Activated CD4-positive, alpha-beta T cell treated with anti-CD3 and anti-CD28 coated beads, Interleukin-2, amount 10 ng/mL, durations not matched to agents 7 days and 5 days (primary cell): ENCODE measurements around the gene LACTBL1. TPM values are rescaled to one million over a fixed set of nuclear protein-coding genes. Genes with fewer than 3 reads are reported as not detected.

ENCODE experiments used
- CTCF ChIA-PET: fragments of 350-600 bp; sonication (Branson Sonifier 250); formaldehyde crosslinking; loops from one replicate; lab custom pipeline; 2021; ENCODE audit warnings: antibody characterized with exemption; lab: Charles Lee
- POLR2A ChIA-PET: fragments of 350-600 bp; sonication (Branson Sonifier 250); formaldehyde crosslinking; loops from one replicate; lab custom pipeline; 2021; ENCODE audit warnings: antibody characterized with exemption; lab: Charles Lee
- DNase-seq: peaks from one replicate; pipeline ENCODE4 v3.0.0-alpha.2; 2020
- H3K27ac Mint-ChIP-seq: one replicate; pipeline ENCODE4 v1.8.0; 2021; ENCODE audit warnings: mild to moderate bottlenecking, moderate library complexity, mixed read lengths
- H3K27me3 Mint-ChIP-seq: one replicate; pipeline ENCODE4 v1.8.0; 2021; ENCODE audit warnings: mixed read lengths
- H3K36me3 Mint-ChIP-seq: one replicate; pipeline ENCODE4 v1.8.0; 2021; ENCODE audit warnings: low read depth, mixed read lengths
- H3K4me1 Mint-ChIP-seq: one replicate; pipeline ENCODE4 v1.8.0; 2021; ENCODE audit warnings: mixed read lengths
- H3K4me3 Mint-ChIP-seq: one replicate; pipeline ENCODE4 v1.8.0; 2021; ENCODE audit warnings: mild to moderate bottlenecking, moderate library complexity, mixed read lengths
- H3K9me3 Mint-ChIP-seq: one replicate; pipeline ENCODE4 v1.8.0; 2021; ENCODE audit warnings: mixed read lengths
- total RNA-seq, 2 experiments: library from RNA; stranded (reverse); gene quantifications; one replicate each; pipeline ENCODE4 v1.2.3, GENCODE V29; 2021

Gene LACTBL1
- total RNA-seq, 2 experiments from 2014 or later = not detected

DNA sequence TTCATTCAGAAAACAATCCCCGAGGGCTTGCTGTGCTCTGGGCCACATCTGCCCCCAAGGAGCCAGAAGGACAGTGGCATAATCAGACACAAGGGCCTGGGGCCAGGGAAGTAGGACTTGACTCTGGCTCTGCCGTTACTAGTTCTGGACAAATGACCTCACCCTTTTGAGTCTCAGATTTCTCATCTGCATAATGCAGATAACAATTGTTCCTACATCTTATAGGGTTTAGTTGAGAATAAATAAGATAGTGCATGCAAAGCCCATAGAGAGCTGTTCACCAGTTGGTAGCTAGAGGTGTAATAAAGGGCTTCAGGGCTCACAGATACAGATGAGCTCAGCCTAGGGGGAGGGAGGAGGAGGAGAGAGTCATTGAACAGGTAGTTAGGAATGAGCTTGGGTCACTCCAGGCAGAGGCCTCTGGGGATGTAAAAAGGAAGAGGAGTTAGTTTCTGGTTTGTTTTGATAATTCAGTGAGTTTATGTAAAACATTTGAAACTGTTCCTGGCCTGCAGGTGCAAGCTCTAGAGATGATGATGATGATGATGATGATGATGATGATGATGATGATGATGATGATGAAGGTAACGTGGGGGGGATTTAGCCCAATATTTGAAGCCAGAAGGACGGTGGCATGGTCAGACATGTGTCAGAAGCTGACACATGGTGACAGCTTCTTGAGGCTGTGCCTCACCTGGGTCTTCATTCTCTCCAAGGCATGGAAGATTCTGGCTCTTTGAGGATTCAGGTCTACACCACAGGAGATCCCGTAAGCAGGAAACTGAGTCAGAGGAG, 858 bp downstream of the LACTBL1 start:
- H3K27me3 Mint-ChIP-seq = peaks cover 49% of the 10 kb centered on the region
- no peaks in the 10 kb centered on the region for H3K4me1 Mint-ChIP-seq
- CTCF ChIA-PET = no interaction called here
- POLR2A ChIA-PET = interaction anchor here (0.6 kb wide), 1 partner anchor 19 kb away, joined by 3 read pairs; no protein-coding TSS in a partner anchor
- no peaks in the 10 kb centered on the region for H3K36me3 Mint-ChIP-seq
- H3K4me3 Mint-ChIP-seq = no peak overlapping the region
- DNase-seq = no peak
- H3K27ac Mint-ChIP-seq = no peak overlapping the region
- H3K9me3 Mint-ChIP-seq = peaks cover under 1% of the 10 kb centered on the region

DNA sequence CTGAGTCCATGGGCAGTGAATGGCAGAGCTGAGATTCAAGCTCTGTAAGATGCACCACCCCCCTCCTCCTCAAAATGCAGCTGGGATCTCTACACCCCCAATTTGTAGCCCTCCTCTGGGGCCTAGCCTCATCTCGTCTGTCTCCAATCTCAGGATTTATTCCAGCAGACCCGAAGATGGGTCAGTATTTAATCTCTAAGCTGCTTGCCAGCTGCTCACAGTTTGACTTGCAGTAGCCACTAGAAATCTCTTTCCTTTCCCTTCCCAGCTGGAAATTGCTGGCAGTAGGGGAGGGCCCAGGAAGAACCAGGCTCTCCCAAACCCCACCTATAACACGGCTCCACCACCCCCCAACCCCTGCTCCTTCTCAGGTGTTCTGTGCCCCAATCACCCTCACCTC, 1.5 kb downstream of the LACTBL1 start:
- ChIA-PET POLR2A (interaction anchor here (0.6 kb wide), 1 partner anchor 18 kb away, joined by 3 read pairs; no protein-coding TSS in a partner anchor), CTCF (no interaction called here)
- DNase-seq = no peak
- H3K4me1 Mint-ChIP-seq = no peaks in the 10 kb centered on the region
- H3K27me3 Mint-ChIP-seq = peaks cover 51% of the 10 kb centered on the region
- H3K4me3 Mint-ChIP-seq = no peak overlapping the region
- peaks cover 7% of the 10 kb centered on the region for H3K9me3 Mint-ChIP-seq
- no peak overlapping the region for H3K27ac Mint-ChIP-seq
- H3K36me3 Mint-ChIP-seq = peaks cover 2% of the 10 kb centered on the region

DNA sequence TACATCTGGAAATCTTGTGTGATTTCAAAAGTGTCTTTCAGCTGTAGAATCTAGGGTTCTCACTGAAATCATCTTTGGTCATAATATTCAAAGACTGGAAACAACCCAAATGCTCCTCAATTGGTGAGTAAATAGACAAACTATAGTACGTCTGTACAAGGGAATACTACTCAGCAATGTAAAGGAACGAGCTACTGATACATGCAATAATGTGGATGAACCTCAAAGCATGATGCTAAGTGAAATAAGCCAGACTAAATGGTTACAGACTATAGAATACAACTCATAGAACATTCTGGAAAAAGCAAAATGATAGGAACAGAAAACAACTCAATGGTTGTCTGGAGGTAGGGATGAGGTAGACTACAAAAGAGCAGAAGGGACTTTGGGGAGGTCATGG, 2.6 kb downstream of the LACTBL1 start:
- ChIA-PET POLR2A (no interaction called here), CTCF (interaction anchor here (0.6 to 1.2 kb wide), 2 partner anchors 13 to 206 kb away, joined by 3 read pairs; no protein-coding TSS in a partner anchor)
- no peak overlapping the region for H3K27ac Mint-ChIP-seq
- DNase-seq = no peak
- H3K4me1 Mint-ChIP-seq = no peaks in the 10 kb centered on the region
- H3K4me3 Mint-ChIP-seq = no peak overlapping the region
- peaks cover 53% of the 10 kb centered on the region for H3K27me3 Mint-ChIP-seq
- peaks cover 10% of the 10 kb centered on the region for H3K9me3 Mint-ChIP-seq
- H3K36me3 Mint-ChIP-seq = peaks cover 2% of the 10 kb centered on the region

DNA sequence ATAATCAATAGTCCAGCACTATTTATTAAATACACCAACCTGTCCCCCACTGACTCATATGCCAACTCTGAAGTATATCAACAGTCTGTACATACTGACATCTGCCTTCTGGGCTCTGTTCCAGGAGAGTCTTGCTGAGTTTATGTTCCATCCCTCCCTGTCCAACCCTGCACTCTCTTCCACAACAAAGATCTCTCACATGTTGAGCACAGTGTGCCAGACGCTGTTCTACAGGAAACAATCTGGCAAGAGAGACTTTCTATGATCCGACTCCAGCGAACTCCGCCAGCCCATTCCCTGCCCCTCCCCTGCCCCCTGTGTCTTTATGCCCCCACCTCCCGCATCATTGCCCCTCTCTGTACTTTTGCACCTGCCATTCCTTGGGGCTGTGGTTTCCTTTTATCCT, 3.4 kb downstream of the LACTBL1 start:
- peaks cover 2% of the 10 kb centered on the region for H3K36me3 Mint-ChIP-seq
- ChIA-PET CTCF (interaction anchor here (1.2 kb wide), 1 partner anchor 14 kb away, joined by 3 read pairs; no protein-coding TSS in a partner anchor), POLR2A (no interaction called here)
- peaks cover 50% of the 10 kb centered on the region for H3K27me3 Mint-ChIP-seq
- no peak overlapping the region for H3K27ac Mint-ChIP-seq
- no peaks in the 10 kb centered on the region for H3K4me1 Mint-ChIP-seq
- DNase-seq = no peak
- H3K4me3 Mint-ChIP-seq = no peak overlapping the region
- H3K9me3 Mint-ChIP-seq = peaks cover 10% of the 10 kb centered on the region

DNA sequence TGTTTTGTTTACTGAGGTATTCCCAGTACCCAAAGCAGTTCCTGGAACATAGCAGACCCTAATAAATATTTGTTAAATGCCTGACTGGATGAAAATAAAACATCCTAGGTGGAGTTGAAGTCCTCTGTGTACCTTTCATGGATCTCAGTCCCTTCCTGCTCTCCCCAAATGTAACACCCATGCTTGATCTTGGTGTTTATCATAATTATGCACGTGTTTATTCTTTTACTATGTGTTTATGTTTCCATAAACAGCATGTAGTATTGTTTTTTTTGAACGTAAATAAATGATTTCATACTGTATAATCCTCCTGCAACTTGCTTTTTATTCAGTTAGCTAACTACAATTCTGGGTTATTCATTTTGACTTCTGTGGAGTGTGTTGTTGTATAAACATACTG, 4.8 kb downstream of the LACTBL1 start:
- CTCF ChIA-PET = interaction anchor here (0.5 kb wide), 1 partner anchor 128 kb away, joined by 3 read pairs; no protein-coding TSS in a partner anchor
- DNase-seq = no peak
- POLR2A ChIA-PET = no interaction called here
- no peak overlapping the region for H3K27ac Mint-ChIP-seq
- no peaks in the 10 kb centered on the region for H3K4me1 Mint-ChIP-seq
- peaks cover 46% of the 10 kb centered on the region for H3K27me3 Mint-ChIP-seq
- peaks cover 10% of the 10 kb centered on the region for H3K9me3 Mint-ChIP-seq
- no peak overlapping the region for H3K4me3 Mint-ChIP-seq
- peaks cover 2% of the 10 kb centered on the region for H3K36me3 Mint-ChIP-seq

DNA sequence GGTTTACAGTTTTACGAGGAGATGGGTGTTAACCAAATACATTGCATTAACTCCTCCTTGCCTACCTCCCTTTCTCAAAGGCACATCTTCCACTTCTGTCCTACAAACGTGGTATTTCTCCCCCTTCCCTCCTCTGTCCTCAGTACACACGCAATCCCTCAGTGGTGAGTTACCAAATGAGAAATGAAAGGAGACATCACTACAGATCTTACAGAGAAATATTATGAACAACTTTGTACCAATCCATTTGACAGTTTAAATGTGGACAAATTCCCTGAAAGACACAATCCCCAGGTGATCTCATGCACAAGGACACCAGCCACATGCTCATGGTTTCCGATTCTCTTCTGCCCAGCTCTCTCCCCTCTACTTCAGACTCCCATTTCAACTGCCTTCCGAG, 6.4 kb downstream of the LACTBL1 start:
- no peak overlapping the region for H3K27ac Mint-ChIP-seq
- no peak for DNase-seq
- peaks cover 2% of the 10 kb centered on the region for H3K36me3 Mint-ChIP-seq
- CTCF ChIA-PET = no interaction called here
- H3K4me3 Mint-ChIP-seq = no peak overlapping the region
- POLR2A ChIA-PET = no interaction called here
- no peaks in the 10 kb centered on the region for H3K4me1 Mint-ChIP-seq
- H3K27me3 Mint-ChIP-seq = peaks cover 37% of the 10 kb centered on the region
- peaks cover 10% of the 10 kb centered on the region for H3K9me3 Mint-ChIP-seq

DNA sequence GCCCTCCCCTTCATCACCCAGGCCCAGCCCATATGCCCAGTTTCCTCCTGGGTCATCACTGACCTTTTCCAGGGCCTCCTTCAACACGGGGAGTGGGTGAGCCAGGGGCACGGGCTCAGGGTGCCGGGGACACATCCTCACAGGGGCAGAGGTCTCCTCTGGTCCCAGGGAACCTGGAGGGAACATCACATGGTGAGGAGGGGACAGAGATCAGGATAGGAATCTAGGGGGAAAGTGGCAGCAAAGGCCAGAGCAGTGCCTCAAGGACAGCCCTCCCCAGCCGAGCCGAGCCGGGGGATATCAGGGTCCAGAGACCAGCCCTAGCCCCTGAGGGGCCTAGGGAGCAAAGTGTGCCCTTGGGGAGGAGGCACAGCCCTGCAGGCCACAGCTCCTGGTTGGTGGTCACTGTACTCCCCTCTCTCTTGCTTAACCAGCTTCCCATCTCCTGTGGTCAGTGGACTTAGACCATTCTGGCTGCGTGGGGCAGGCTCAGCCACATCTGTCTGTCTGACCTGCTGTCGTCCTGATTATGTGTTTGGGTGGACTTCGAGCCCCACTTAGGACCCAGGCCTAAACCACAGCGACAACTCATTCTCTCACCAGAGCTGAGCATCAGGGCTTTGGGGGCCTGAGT, 9.5 kb downstream of the LACTBL1 start:
- H3K27ac Mint-ChIP-seq = no peak overlapping the region
- ChIA-PET CTCF (interaction anchor here (1.1 kb wide), 2 partner anchors 219 to 381 kb away, joined by 3 to 4 read pairs; partner anchors contain the start of gene HNRNPR), POLR2A (no interaction called here)
- H3K27me3 Mint-ChIP-seq = peaks cover 13% of the 10 kb centered on the region
- no peaks in the 10 kb centered on the region for H3K4me1 Mint-ChIP-seq
- H3K36me3 Mint-ChIP-seq = peaks cover 2% of the 10 kb centered on the region
- peaks cover 10% of the 10 kb centered on the region for H3K9me3 Mint-ChIP-seq
- no peak for DNase-seq
- H3K4me3 Mint-ChIP-seq = no peak overlapping the region

DNA sequence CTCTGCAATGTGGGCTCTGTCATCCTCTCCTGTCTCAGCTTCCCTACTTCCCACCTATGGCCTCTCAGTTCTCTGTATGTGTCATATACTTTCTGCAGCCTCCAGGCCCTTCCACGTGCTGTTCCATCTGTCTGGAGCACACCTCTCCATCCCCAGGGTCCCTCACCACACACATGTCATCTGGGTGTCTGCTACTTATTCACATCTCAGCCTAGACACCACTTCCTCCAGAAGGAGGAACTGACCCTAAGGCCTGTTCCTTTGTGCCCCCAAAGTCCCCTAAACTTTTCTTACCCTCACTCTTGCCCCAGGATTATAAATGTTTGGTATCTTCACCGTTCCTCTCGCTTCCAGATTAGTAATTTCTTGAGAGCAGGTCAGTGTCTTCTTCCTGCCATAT, 10.1 kb downstream of the LACTBL1 start:
- DNase-seq = no peak
- H3K27ac Mint-ChIP-seq = no peak overlapping the region
- ChIA-PET POLR2A (no interaction called here), CTCF (no interaction called here)
- no peak overlapping the region for H3K4me3 Mint-ChIP-seq
- H3K4me1 Mint-ChIP-seq = no peaks in the 10 kb centered on the region
- H3K36me3 Mint-ChIP-seq = peaks cover 2% of the 10 kb centered on the region
- H3K9me3 Mint-ChIP-seq = peaks cover 10% of the 10 kb centered on the region
- H3K27me3 Mint-ChIP-seq = peaks cover 9% of the 10 kb centered on the region

DNA sequence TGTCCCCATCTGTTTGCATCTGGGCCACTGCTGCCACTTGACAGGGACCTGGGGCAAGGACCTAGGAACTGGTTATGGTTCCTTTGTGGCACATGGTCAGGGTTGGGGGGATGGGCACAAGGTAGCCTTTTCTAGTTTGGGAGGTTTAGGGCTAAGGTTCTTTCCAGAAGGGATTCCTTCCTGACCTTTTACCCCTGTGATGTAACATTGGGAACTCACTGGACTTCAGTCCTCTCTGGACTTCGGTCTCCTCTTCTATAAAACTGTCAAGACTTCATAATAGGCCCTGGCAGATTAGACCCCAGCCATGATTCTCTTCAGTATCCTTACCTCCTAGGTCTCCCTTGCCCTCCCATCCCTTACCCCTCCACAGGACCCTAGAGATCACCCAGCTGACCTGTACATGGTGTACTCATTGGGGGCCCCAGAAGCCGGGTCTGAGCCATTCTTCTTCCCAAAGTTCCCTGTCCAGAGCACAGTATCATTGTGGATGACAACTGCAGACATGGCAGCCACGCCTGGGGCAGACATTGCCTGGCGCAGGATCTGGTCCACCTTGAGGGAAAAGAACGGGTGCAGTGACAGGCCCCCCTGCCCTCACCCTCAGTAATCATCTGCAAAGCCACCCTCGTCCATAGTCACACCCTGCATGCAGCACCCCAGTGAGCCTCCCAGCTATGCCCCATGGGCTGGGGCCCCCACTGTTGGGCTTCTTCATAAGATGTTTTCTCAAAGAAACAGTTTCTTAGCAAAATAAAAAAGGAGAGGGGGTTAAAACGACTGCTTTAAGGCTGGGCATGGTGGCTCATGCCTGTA, 12.9 kb downstream of the LACTBL1 start:
- ChIA-PET POLR2A (no interaction called here), CTCF (no interaction called here)
- Mint-ChIP-seq H3K4me3 (no peak overlapping the region), H3K9me3 (no peaks in the 10 kb centered on the region), H3K4me1 (no peaks in the 10 kb centered on the region), H3K36me3 (no peaks in the 10 kb centered on the region), H3K27me3 (peaks cover 9% of the 10 kb centered on the region), H3K27ac (no peak overlapping the region)
- DNase-seq = no peak

DNA sequence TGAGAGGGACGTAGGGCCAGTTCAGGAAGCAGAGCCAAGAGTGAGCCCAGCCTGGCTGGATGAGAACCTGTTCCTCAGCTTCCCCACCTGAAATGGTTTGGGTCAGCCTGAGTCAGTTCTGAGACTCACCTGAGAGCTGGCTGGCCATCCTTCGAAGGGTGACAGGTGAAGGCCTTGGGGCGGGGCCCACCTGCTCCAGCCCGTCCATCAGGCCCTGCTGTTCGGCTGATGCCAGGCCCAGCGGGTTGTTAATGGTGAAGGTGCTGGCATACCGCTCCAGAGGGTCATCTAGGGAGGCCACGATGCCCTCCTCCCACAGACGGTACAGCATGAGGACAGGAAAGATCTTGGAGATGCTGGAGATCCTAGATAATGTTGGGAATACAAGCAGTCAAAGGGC, 14.1 kb downstream of the LACTBL1 start:
- CTCF ChIA-PET = no interaction called here
- POLR2A ChIA-PET = interaction anchor here (0.7 kb wide), 1 partner anchor 63 kb away, joined by 6 read pairs; no protein-coding TSS in a partner anchor
- Mint-ChIP-seq H3K4me3 (no peak overlapping the region), H3K27me3 (peaks cover 21% of the 10 kb centered on the region), H3K4me1 (no peaks in the 10 kb centered on the region), H3K27ac (no peak overlapping the region), H3K36me3 (no peaks in the 10 kb centered on the region), H3K9me3 (no peaks in the 10 kb centered on the region)
- no peak for DNase-seq

DNA sequence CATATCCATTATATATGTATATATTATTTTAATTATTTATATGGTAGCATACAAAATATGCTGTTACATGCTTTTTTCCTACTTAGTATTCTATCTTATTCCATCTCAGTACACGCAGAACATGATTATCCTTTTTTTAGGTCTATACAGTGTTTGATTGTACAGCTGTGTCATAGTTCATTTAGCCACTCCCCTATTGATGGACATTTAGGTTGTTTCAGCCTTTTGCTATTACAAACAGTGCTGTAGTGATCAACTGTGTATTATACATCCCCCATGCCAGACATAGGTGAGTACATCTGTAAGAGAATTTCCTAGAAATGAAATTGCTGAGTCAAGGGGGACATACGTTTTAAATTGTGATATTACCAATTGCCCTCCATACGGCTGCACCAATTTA, 15.6 kb downstream of the LACTBL1 start:
- Mint-ChIP-seq H3K27me3 (peaks cover 24% of the 10 kb centered on the region), H3K36me3 (no peaks in the 10 kb centered on the region), H3K9me3 (no peaks in the 10 kb centered on the region), H3K27ac (no peak overlapping the region), H3K4me3 (no peak overlapping the region), H3K4me1 (no peaks in the 10 kb centered on the region)
- CTCF ChIA-PET = no interaction called here
- POLR2A ChIA-PET = no interaction called here
- DNase-seq = no peak

DNA sequence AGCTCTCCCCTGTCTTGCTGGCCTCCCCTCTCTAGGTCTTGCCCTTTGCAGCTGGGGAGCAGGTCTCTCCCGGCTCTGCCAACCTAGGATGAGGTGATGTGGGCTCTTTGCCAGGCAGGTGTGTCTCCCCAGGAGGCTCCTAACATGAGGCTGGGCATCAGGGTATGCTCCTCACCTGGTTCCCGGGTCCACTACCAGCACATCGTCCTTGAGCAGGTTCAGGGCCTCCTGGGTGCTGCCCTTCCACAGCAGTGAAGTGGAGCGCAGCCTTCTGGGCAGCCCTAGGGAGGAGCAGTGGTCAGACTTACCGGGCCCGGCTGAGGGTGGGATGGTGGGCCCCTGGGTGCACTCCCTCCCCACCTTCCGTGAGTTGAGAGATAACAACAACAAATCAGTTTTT, 17.5 kb downstream of the LACTBL1 start:
- no peaks in the 10 kb centered on the region for H3K4me1 Mint-ChIP-seq
- H3K4me3 Mint-ChIP-seq = no peak overlapping the region
- ChIA-PET CTCF (no interaction called here), POLR2A (no interaction called here)
- no peak overlapping the region for H3K27ac Mint-ChIP-seq
- no peaks in the 10 kb centered on the region for H3K36me3 Mint-ChIP-seq
- no peak for DNase-seq
- H3K27me3 Mint-ChIP-seq = peaks cover 36% of the 10 kb centered on the region
- H3K9me3 Mint-ChIP-seq = no peaks in the 10 kb centered on the region
